A549 (cell line): ENCODE data around the gene COL11A2. TPM values are rescaled to one million over a fixed set of nuclear protein-coding genes. Genes with fewer than 3 reads are reported as not detected.
A peak's percentile ranks its signal among the peaks of the same experiment; 100 is the strongest.

Source experiments
- ATAC-seq, 2 experiments: fragments of 200-7000 bp in 1 of 2; fragments of >200 bp in 1 of 2; cut with Nextera tagmentation in 1 of 2; cut with Tn5 transposase in 1 of 2; 3 replicates each; pipeline versions ENCODE4 v1.8.0 to v1.9.1; 2018 to 2020; ENCODE audit warnings: mild to moderate bottlenecking in 1 of 2, moderate library complexity in 1 of 2
- CTCF ChIA-PET: fragments of 300-600 bp; sonication (Branson Sonifier 250); formaldehyde crosslinking; extraction: SDS; loops from one replicate; lab custom pipeline; 2021; ENCODE audit warnings: antibody characterized with exemption, inconsistent platforms; lab: Yijun Ruan, JAX
- POLR2A ChIA-PET: fragments of 350-600 bp; formaldehyde crosslinking; extraction: SDS; loops from one replicate; lab custom pipeline; 2021; ENCODE audit warnings: antibody characterized with exemption, inconsistent platforms; lab: Yijun Ruan, JAX
- DNase-seq, 2 experiments: peaks; one replicate each; pipeline versions ENCODE4 v3.0.0 to v3.0.0-alpha.2; 2011 to 2016; ENCODE audit warnings: low read depth in 1 of 2, low spot score in 1 of 2
- FAIRE-seq: peaks from 2 replicates; lab custom pipeline; 2011; peaks lifted over from hg19 to GRCh38; lab: Jason Lieb, UNC
- H3K27ac ChIP-seq, 2 experiments: fragments of >200 bp; sonication (Bioruptor Twin); formaldehyde crosslinking; 3 replicates each; pipeline ENCODE4 v1.5.1; 2016 to 2017
- H3K4me1 ChIP-seq: fragments of >200 bp; sonication (Bioruptor Twin); formaldehyde crosslinking; 3 replicates; pipeline ENCODE4 v1.6.1; 2016
- H3K4me2 ChIP-seq: fragments of >200 bp; sonication (Bioruptor Twin); formaldehyde crosslinking; 3 replicates; pipeline ENCODE4 v1.6.1; 2016
- H3K4me3 ChIP-seq: fragments of >200 bp; sonication (Bioruptor Twin); formaldehyde crosslinking; 3 replicates; pipeline ENCODE4 v1.5.1; 2016
- H3K9me3 ChIP-seq: fragments of >200 bp; sonication (Bioruptor Twin); formaldehyde crosslinking; 3 replicates; pipeline ENCODE4 v1.6.1; 2016
- BCL3 ChIP-seq: fragments of >200 bp; sonication (Bioruptor Twin); formaldehyde crosslinking; IDR thresholded peaks from 3 replicates; pipeline ENCODE4 v1.6.1; 2016
- CBX2 ChIP-seq: fragments of 200-600 bp; sonication (generic); IDR thresholded peaks from 2 replicates; pipeline ENCODE4 v1.6.1; 2016; ENCODE audit warnings: low read depth, mild to moderate bottlenecking, borderline replicate concordance
- CHD2 ChIP-seq: fragments of 150-350 bp; IDR thresholded peaks from 2 replicates; pipeline ENCODE4 v1.6.1; 2014; ENCODE audit warnings: low read length; ENCODE audit not compliant: partially characterized antibody
- CTCF ChIP-seq: fragments of >200 bp; sonication (Bioruptor Twin); formaldehyde crosslinking; IDR thresholded peaks from 3 replicates; pipeline ENCODE4 v1.5.1; 2016
- E2F6 ChIP-seq: IDR thresholded peaks from 2 replicates; pipeline ENCODE4 v1.6.1; 2012; ENCODE audit warnings: low read depth, borderline replicate concordance
- FOSL2 ChIP-seq, 2 experiments: fragments of 450-650 bp in 1 of 2; fragments of >200 bp in 1 of 2; sonication (Bioruptor Twin) in 1 of 2; formaldehyde crosslinking; IDR thresholded peaks; 2 replicates each; pipeline versions ENCODE4 v1.5.0 to v1.6.1; 2016 to 2020; ENCODE audit warnings: mild to moderate bottlenecking in 1 of 2, moderate library complexity in 1 of 2
- HMGXB4 ChIP-seq: fragments of 250-450 bp; sonication (Bioruptor Pico); IDR thresholded peaks from 2 replicates; pipeline ENCODE4 v1.5.0; 2021; ENCODE audit warnings: mild to moderate bottlenecking, moderate library complexity, borderline replicate concordance
- JUN ChIP-seq, 2 experiments: fragments of >200 bp; sonication (Bioruptor Twin); formaldehyde crosslinking; IDR thresholded peaks; 2 replicates in 1 of 2; 3 replicates in 1 of 2; pipeline ENCODE4 v1.6.1; 2016 to 2017
- JUNB ChIP-seq: fragments of >200 bp; sonication (Bioruptor Twin); formaldehyde crosslinking; IDR thresholded peaks from 2 replicates; pipeline ENCODE4 v1.6.1; 2016
- KDM5A ChIP-seq: fragments of 200-600 bp; sonication (generic); IDR thresholded peaks from 2 replicates; pipeline ENCODE4 v1.6.1; 2016; ENCODE audit warnings: antibody characterized with exemption, mild to moderate bottlenecking
- MAFK ChIP-seq: fragments of 450-650 bp; IDR thresholded peaks from 2 replicates; pipeline ENCODE4 v1.6.1; 2014; ENCODE audit not compliant: partially characterized antibody
- MAX ChIP-seq: IDR thresholded peaks from 2 replicates; pipeline ENCODE4 v1.6.1; 2012
- MYC ChIP-seq: IDR thresholded peaks from 2 replicates; pipeline ENCODE4 v1.6.1; 2012; ENCODE audit warnings: mild to moderate bottlenecking, inconsistent platforms, low read length, improper control_type of control experiment, borderline replicate concordance
- NFE2L2 ChIP-seq: fragments of 150-350 bp; conservative IDR thresholded peaks from 2 replicates; pipeline ENCODE4 v1.6.1; 2014; ENCODE audit warnings: low read length
- POLR2AphosphoS2 ChIP-seq: conservative IDR thresholded peaks from 2 replicates; pipeline ENCODE4 v1.6.1; 2012; ENCODE audit warnings: low read length, improper control_type of control experiment, inconsistent platforms
- RAD21 ChIP-seq, 2 experiments: fragments of >200 bp in 1 of 2; sonication (Bioruptor Twin) in 1 of 2; formaldehyde crosslinking in 1 of 2; IDR thresholded peaks in 1 of 2; conservative IDR thresholded peaks in 1 of 2; 2 replicates in 1 of 2; 3 replicates in 1 of 2; pipeline ENCODE4 v1.6.1; 2012 to 2018; ENCODE audit warnings: inconsistent platforms in 1 of 2
- RNF2 ChIP-seq: fragments of 200-600 bp; sonication (generic); IDR thresholded peaks from 2 replicates; pipeline ENCODE4 v1.6.1; 2016; ENCODE audit warnings: low read depth, mild to moderate bottlenecking, antibody characterized with exemption, moderate library complexity, borderline replicate concordance
- USF2 ChIP-seq: fragments of 450-650 bp; IDR thresholded peaks from 2 replicates; pipeline ENCODE4 v1.6.1; 2014; ENCODE audit warnings: antibody characterized with exemption
- ZC3H11A ChIP-seq: fragments of 450-650 bp; IDR thresholded peaks from 2 replicates; pipeline ENCODE4 v1.6.1; 2014; ENCODE audit warnings: antibody characterized with exemption, mild to moderate bottlenecking
- WGBS: methylation state at CpG from one replicate; pipeline ENCODE4 v1.1.6; 2017; ENCODE audit errors: missing lambda C conversion rate; 5-methylcytosine and 5-hydroxymethylcytosine counted together
- polyA minus RNA-seq: library from RNA; depleted of rRNA, polyadenylated mRNA; stranded (reverse); fragments of >200 nt; gene quantifications from 2 replicates; pipeline ENCODE4 v1.2.3, GENCODE V29; 2011; rRNA and poly(A)+ RNA removed
- polyA plus RNA-seq, 4 experiments: library from polyadenylated mRNA; depleted of rRNA in 3 of 4; stranded (reverse); fragments of >200 nt; fragmentation: RNase III in 1 of 4; extraction: RNeasy Plus Mini Kit Qiagen cat#74134 plus additional on column Dnase treatment in 1 of 4; gene quantifications; 2 replicates in 3 of 4; 3 replicates in 1 of 4; pipeline ENCODE4 v1.2.3, GENCODE V29; 2011 to 2017

COL11A2 gene
- polyA plus RNA-seq (2011; rRNA removed) (0.66 and 0.73 TPM in 2 replicates), polyA plus RNA-seq (2017; fragmentation: RNase III; extraction: RNeasy Plus Mini Kit Qiagen cat#74134 plus additional on column Dnase treatment) (0.93 to 1.3 TPM (median 1.1 TPM) in 3 replicates), polyA minus RNA-seq (0.19 and 0.33 TPM in 2 replicates)
- polyA plus RNA-seq (2012; cell fraction: cytosol; rRNA removed): 0.40 and 0.47 TPM in 2 replicates
- 5.3 and 6.0 TPM in 2 replicates for polyA plus RNA-seq (2012; cell fraction: nucleus; rRNA removed)

GRCh38 chr6:33192105-33192646 is at the start of gene COL11A2:
Gene COL11A2 (minus strand): TSS chr6:33192467. CDS start chr6:33192240, 227 bp downstream.
- no peaks in the 10 kb centered on the region for H3K9me3 ChIP-seq
- POLR2A ChIA-PET: no interaction called here
- no peaks in the 10 kb centered on the region for H3K4me1 ChIP-seq
- H3K4me3 ChIP-seq: no peak within 1 kb of the TSS
- FAIRE-seq (no peak), DNase-seq (no peak), ATAC-seq (peak in 1 of 2 experiments; percentile 23; a peak in 2 of 6 replicates)
- 89% methylated on average over 14 of the region's 35 CpGs for whole genome bisulfite sequencing
- TF ChIP-seq MAFK: no peak
- no peak for TF ChIP-seq POLR2AphosphoS2
- no peak for TF ChIP-seq MAX
- TF ChIP-seq KDM5A: no peak
- no peak for TF ChIP-seq JUNB
- no peak for TF ChIP-seq USF2
- no peak for TF ChIP-seq RNF2
- no peak for TF ChIP-seq FOSL2 (IDR thresholded peaks at IDR 0.05)
- no peak for TF ChIP-seq FOSL2 (CRISPR knock-in tag; IDR thresholded peaks at IDR 0.05)
- no peak for TF ChIP-seq CHD2
- no peak for TF ChIP-seq CBX2
- TF ChIP-seq MYC: no peak
- TF ChIP-seq E2F6: no peak
- TF ChIP-seq BCL3: no peak
- TF ChIP-seq NFE2L2: no peak
- no peak for TF ChIP-seq RAD21 (conservative IDR thresholded peaks at IDR 0.05 in 1 of 2, IDR thresholded peaks at IDR 0.05 in 1 of 2)
- TF ChIP-seq HMGXB4: no peak
- TF ChIP-seq ZC3H11A: no peak
- no peak within 1 kb of the TSS for H3K27ac ChIP-seq
- H3K4me2 ChIP-seq: no peak within 1 kb of the TSS
- CTCF ChIA-PET: interaction anchor here (1.0 kb wide), 1 partner anchor 20 kb away, joined by 4 read pairs; no protein-coding TSS in a partner anchor

- Histone ChIP-seq H3K9me3 (no peaks in the 10 kb centered on the region), H3K4me1 (no peaks in the 10 kb centered on the region), H3K4me2 (no peak overlapping the region), H3K27ac (no peak overlapping the region), H3K4me3 (no peak overlapping the region)
- FAIRE-seq (no peak), ATAC-seq (no peak), DNase-seq (no peak)
- POLR2A ChIA-PET: no interaction called here
- CTCF ChIA-PET: no interaction called here
- TF ChIP-seq CTCF (no peak), JUN (IDR thresholded peaks at IDR 0.05) (no peak), CBX2 (no peak)
- 19% methylated on average over 3 of the region's 3 CpGs for WGBS
These were observed 49.7 kb upstream of the COL11A2 start for GRCh38 chr6:33241968-33242367.
